ENCODE measurements around the gene SIGLEC1.

GRCh38 chr20:3749689-3750531 is 37.5 kb upstream of the SIGLEC1 start:
- TF ChIP-seq CTCF (IDR thresholded peaks at IDR 0.05) (peak; percentile 52), EZH2 (IDR thresholded peaks at IDR 0.05; ENCODE audit: borderline replicate concordance, insufficient read depth, low read depth, low read length, poor library complexity, severe bottlenecking) (no peak)

All from B cell (primary cell).